ENCODE measurements around the gene ARHGEF4. TPM values are rescaled to one million over a fixed set of nuclear protein-coding genes. Genes with fewer than 3 reads are reported as not detected.

ARHGEF4 gene
- total RNA-seq, 1 experiment from 2014 or later: 20.0 TPM

DNA sequence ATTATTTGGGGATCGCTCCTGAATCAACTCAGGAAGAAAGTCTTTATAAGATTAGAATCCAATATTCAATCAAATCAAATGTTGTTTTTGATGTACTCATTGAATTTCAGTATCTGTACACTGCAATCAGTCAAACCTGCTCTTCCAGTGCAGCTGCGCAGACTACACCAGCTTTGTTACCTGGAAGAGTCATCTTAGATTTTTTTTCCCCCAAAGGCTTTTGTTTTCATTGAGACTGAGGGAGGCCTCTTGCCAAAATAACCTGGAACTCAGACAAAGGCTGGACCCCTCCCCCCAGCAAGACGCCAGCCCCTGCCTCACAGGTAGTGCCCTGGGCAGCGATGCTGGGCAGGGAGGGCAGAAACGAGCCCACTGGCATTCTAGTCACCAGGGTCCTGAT, 74.8 kb downstream of the ARHGEF4 start:
- Histone ChIP-seq H4K20me1 (ENCODE audit: insufficient read depth) (no peaks in the 10 kb centered on the region), H3K4me2 (no peak overlapping the region), H3K79me2 (ENCODE audit: low read depth) (no peaks in the 10 kb centered on the region), H3F3A (ENCODE audit: insufficient read depth, low read depth) (no peaks in the 10 kb centered on the region), H2AFZ (no peak overlapping the region), H3K27me3 (ENCODE audit: insufficient read depth, low read depth) (no peaks in the 10 kb centered on the region), H3K4me3 (no peak overlapping the region), H3K9me3 (ENCODE audit: insufficient read depth, low read depth) (no peaks in the 10 kb centered on the region), H3K36me3 (ENCODE audit: low read depth) (no peaks in the 10 kb centered on the region), H3K27ac (no peak overlapping the region), H3K4me1 (replicated peaks; ENCODE audit: insufficient read depth) (no peaks in the 10 kb centered on the region), H3K9me2 (ENCODE audit: insufficient read depth) (no peaks in the 10 kb centered on the region)
- no TSS peak for BruUV-seq (replicated peaks)
- no peak for DNase-seq
- intact Hi-C loops (cut with micrococcal nuclease; ENCODE audit: unreplicated experiment): no loop called here
- ChIA-PET CTCF (no interaction called here), POLR2A (ENCODE audit: unreplicated experiment) (no interaction called here)
- TF ChIP-seq EZH2 (IDR thresholded peaks at IDR 0.05; ENCODE audit: low read depth): no peak
- TF ChIP-seq, protein P1, sequence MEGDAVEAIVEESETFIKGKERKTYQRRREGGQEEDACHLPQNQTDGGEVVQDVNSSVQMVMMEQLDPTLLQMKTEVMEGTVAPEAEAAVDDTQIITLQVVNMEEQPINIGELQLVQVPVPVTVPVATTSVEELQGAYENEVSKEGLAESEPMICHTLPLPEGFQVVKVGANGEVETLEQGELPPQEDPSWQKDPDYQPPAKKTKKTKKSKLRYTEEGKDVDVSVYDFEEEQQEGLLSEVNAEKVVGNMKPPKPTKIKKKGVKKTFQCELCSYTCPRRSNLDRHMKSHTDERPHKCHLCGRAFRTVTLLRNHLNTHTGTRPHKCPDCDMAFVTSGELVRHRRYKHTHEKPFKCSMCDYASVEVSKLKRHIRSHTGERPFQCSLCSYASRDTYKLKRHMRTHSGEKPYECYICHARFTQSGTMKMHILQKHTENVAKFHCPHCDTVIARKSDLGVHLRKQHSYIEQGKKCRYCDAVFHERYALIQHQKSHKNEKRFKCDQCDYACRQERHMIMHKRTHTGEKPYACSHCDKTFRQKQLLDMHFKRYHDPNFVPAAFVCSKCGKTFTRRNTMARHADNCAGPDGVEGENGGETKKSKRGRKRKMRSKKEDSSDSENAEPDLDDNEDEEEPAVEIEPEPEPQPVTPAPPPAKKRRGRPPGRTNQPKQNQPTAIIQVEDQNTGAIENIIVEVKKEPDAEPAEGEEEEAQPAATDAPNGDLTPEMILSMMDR (conservative IDR thresholded peaks at IDR 0.05): no peak

DNA sequence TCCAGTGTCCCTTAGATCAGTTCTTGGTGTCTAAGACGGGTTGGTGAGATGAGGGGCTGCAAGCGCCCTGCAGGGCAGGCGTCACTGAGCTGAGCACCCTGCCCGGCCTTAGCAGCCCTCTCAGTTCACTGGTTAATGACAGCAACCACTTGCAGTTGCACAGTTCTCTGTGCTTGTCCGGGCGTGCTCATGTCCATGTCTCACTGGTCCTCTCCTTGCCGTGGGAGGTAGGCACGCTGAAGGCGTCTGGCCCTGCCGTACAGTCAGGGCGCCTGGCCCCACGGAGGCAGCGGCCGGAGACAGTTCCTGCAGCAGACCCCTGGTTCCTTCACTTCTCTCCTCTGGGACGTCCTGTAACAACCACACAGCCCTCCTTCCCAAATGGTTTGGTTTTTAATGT, 75.3 kb downstream of the ARHGEF4 start:
- TF ChIP-seq EZH2 (IDR thresholded peaks at IDR 0.05; ENCODE audit: low read depth): no peak
- TF ChIP-seq, protein P1 (conservative IDR thresholded peaks at IDR 0.05): no peak
- Histone ChIP-seq H3K4me1 (replicated peaks; ENCODE audit: insufficient read depth) (no peaks in the 10 kb centered on the region), H3K9me2 (ENCODE audit: insufficient read depth) (no peaks in the 10 kb centered on the region), H3K4me2 (no peak overlapping the region), H2AFZ (no peak overlapping the region), H3K4me3 (no peak overlapping the region), H4K20me1 (ENCODE audit: insufficient read depth) (no peaks in the 10 kb centered on the region), H3K27ac (no peak overlapping the region), H3K79me2 (ENCODE audit: low read depth) (no peaks in the 10 kb centered on the region), H3K9me3 (ENCODE audit: insufficient read depth, low read depth) (no peaks in the 10 kb centered on the region), H3K36me3 (ENCODE audit: low read depth) (no peaks in the 10 kb centered on the region), H3K27me3 (ENCODE audit: insufficient read depth, low read depth) (no peaks in the 10 kb centered on the region), H3F3A (ENCODE audit: insufficient read depth, low read depth) (no peaks in the 10 kb centered on the region)
- DNase-seq: no peak
- CTCF ChIA-PET: no interaction called here
- POLR2A ChIA-PET (ENCODE audit: unreplicated experiment): no interaction called here
- intact Hi-C loops (cut with micrococcal nuclease; ENCODE audit: unreplicated experiment): no loop called here
- no TSS peak for BruUV-seq (replicated peaks)

DNA sequence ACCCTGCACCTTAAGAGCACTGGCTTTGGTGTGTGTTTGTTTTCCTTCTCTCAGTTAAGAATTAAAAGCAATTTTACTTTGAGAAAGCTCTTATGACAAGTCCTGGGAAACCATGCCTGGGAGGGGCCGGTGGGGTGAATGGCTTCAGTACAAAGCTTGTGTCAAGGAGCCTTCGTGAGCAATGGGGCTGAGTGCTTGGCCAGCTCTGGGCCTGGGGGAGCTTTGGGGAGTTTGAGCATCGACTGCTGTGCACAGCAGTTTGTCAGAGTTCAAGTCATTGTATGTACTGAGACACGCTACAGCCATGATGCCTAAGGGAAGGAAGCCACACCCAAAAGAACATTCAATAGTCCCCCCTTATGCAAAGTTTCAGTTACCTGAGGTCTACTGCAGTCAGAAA, 75.8 kb downstream of the ARHGEF4 start:
- no TSS peak for BruUV-seq (replicated peaks)
- intact Hi-C loops (cut with micrococcal nuclease; ENCODE audit: unreplicated experiment): no loop called here
- H3K4me2 ChIP-seq: no peak overlapping the region
- no peaks in the 10 kb centered on the region for H3K9me2 ChIP-seq (ENCODE audit: insufficient read depth)
- no peaks in the 10 kb centered on the region for H3K36me3 ChIP-seq (ENCODE audit: low read depth)
- H3K79me2 ChIP-seq (ENCODE audit: low read depth): no peaks in the 10 kb centered on the region
- POLR2A ChIA-PET (ENCODE audit: unreplicated experiment): no interaction called here
- no peaks in the 10 kb centered on the region for H3K9me3 ChIP-seq (ENCODE audit: insufficient read depth, low read depth)
- TF ChIP-seq, protein P1 (conservative IDR thresholded peaks at IDR 0.05): no peak
- TF ChIP-seq EZH2 (IDR thresholded peaks at IDR 0.05; ENCODE audit: low read depth): no peak
- no peaks in the 10 kb centered on the region for H3K4me1 ChIP-seq (replicated peaks; ENCODE audit: insufficient read depth)
- no peak for DNase-seq
- no peak overlapping the region for H3K27ac ChIP-seq
- no peaks in the 10 kb centered on the region for H3F3A ChIP-seq (ENCODE audit: insufficient read depth, low read depth)
- no peaks in the 10 kb centered on the region for H4K20me1 ChIP-seq (ENCODE audit: insufficient read depth)
- CTCF ChIA-PET: interaction anchor here (0.9 kb wide), 1 partner anchor 115 kb away, joined by 7 read pairs; no protein-coding TSS in a partner anchor
- H3K27me3 ChIP-seq (ENCODE audit: insufficient read depth, low read depth): no peaks in the 10 kb centered on the region
- no peak overlapping the region for H2AFZ ChIP-seq
- H3K4me3 ChIP-seq: no peak overlapping the region
